ENCODE data around the gene FYN.

FYN gene

GRCh38 chr6:111746983-111747382, 126.3 kb downstream of the FYN start:
- H3K36me3 ChIP-seq (ENCODE audit: control insufficient read depth in 2 of 2, insufficient read depth in 1 of 2, low read length in 2 of 2): no peaks in the 10 kb centered on the region
- CTCF ChIA-PET: interaction anchor here (0.5 to 1.1 kb wide), 2 partner anchors 25 to 106 kb away, joined by 3 read pairs; no protein-coding TSS in a partner anchor
- TF ChIP-seq PRDM4 (tag by site-specific recombination; IDR thresholded peaks at IDR 0.05): no peak
- TF ChIP-seq ZNF777 (tag by site-specific recombination; IDR thresholded peaks at IDR 0.05; ENCODE audit: borderline replicate concordance): no peak
- TF ChIP-seq ZNF488 (tag by site-specific recombination; IDR thresholded peaks at IDR 0.05): no peak
- no peak for TF ChIP-seq ZNF548 (tag by site-specific recombination; IDR thresholded peaks at IDR 0.05)
- no peak for TF ChIP-seq ZNF211 (tag by site-specific recombination; IDR thresholded peaks at IDR 0.05; ENCODE audit: low read depth)
- TF ChIP-seq ZNF654 (tag by site-specific recombination; IDR thresholded peaks at IDR 0.05; ENCODE audit: low read depth): no peak
- TF ChIP-seq ZNF561 (tag by site-specific recombination; IDR thresholded peaks at IDR 0.05; ENCODE audit: borderline replicate concordance): no peak
- TF ChIP-seq ZNF785 (tag by site-specific recombination; IDR thresholded peaks at IDR 0.05): no peak
- no peak for TF ChIP-seq ZSCAN23 (tag by site-specific recombination; IDR thresholded peaks at IDR 0.05)
- no peak for TF ChIP-seq ZNF274 (IDR thresholded peaks at IDR 0.05; ENCODE audit: low read length)
- no peak for TF ChIP-seq ZNF274 (tag by site-specific recombination; IDR thresholded peaks at IDR 0.05; ENCODE audit: borderline replicate concordance)
- no peak for TF ChIP-seq ZBTB7A (tag by site-specific recombination; IDR thresholded peaks at IDR 0.05; ENCODE audit: low read depth)
- TF ChIP-seq BCL11A (tag by site-specific recombination; IDR thresholded peaks at IDR 0.05; ENCODE audit: low read depth): no peak
- TF ChIP-seq ZNF311 (tag by site-specific recombination; IDR thresholded peaks at IDR 0.05; ENCODE audit: borderline replicate concordance): no peak
- no peak for TF ChIP-seq OSR2 (tag by site-specific recombination; IDR thresholded peaks at IDR 0.05)
- H3K4me1 ChIP-seq (ENCODE audit: control insufficient read depth, insufficient read depth, low read length): no peaks in the 10 kb centered on the region
- H3K27ac ChIP-seq (ENCODE audit: extremely low read depth, low read depth, low read length): no peak overlapping the region
- no peak overlapping the region for H3K4me3 ChIP-seq (ENCODE audit: low read depth, low read length)
- POLR2A ChIA-PET: no interaction called here
- H3K9me3 ChIP-seq (ENCODE audit: control insufficient read depth, insufficient read depth, low read depth, low read length): no peaks in the 10 kb centered on the region

- CTCF ChIA-PET: interaction anchor here (0.6 kb wide), 1 partner anchor 283 kb away, joined by 3 read pairs; no protein-coding TSS in a partner anchor
- POLR2A ChIA-PET: no interaction called here
- H3K4me1 ChIP-seq (ENCODE audit: control insufficient read depth, insufficient read depth, low read length): no peaks in the 10 kb centered on the region
- H3K36me3 ChIP-seq (ENCODE audit: control insufficient read depth in 2 of 2, insufficient read depth in 1 of 2, low read length in 2 of 2): no peaks in the 10 kb centered on the region
- no peak for TF ChIP-seq ZNF324 (tag by site-specific recombination; IDR thresholded peaks at IDR 0.05)
- TF ChIP-seq ZNF214 (tag by site-specific recombination; IDR thresholded peaks at IDR 0.05; ENCODE audit: borderline replicate concordance): no peak
- TF ChIP-seq MEIS1 (CRISPR knock-in tag; IDR thresholded peaks at IDR 0.05; ENCODE audit: borderline replicate concordance): no peak
- no peak for TF ChIP-seq ZBTB21 (tag by site-specific recombination; IDR thresholded peaks at IDR 0.05)
- no peak for TF ChIP-seq ZBTB20 (tag by site-specific recombination; IDR thresholded peaks at IDR 0.05)
- TF ChIP-seq ZNF776 (tag by site-specific recombination; IDR thresholded peaks at IDR 0.05; ENCODE audit: borderline replicate concordance): no peak
- TF ChIP-seq ZNF311 (tag by site-specific recombination; IDR thresholded peaks at IDR 0.05; ENCODE audit: borderline replicate concordance): no peak
- no peak for TF ChIP-seq ZNF521 (tag by site-specific recombination; IDR thresholded peaks at IDR 0.05)
- no peak for TF ChIP-seq SP3 (tag by site-specific recombination; IDR thresholded peaks at IDR 0.05)
- no peak for TF ChIP-seq ZNF76 (tag by site-specific recombination; IDR thresholded peaks at IDR 0.05; ENCODE audit: borderline replicate concordance, low read depth)
- no peak for TF ChIP-seq ZNF777 (tag by site-specific recombination; IDR thresholded peaks at IDR 0.05; ENCODE audit: borderline replicate concordance)
- TF ChIP-seq ZNF292 (tag by site-specific recombination; IDR thresholded peaks at IDR 0.05; ENCODE audit: borderline replicate concordance, low read depth): no peak
- TF ChIP-seq ZBTB11 (tag by site-specific recombination; conservative IDR thresholded peaks at IDR 0.05; ENCODE audit: low read depth): no peak
- no peak overlapping the region for H3K4me3 ChIP-seq (ENCODE audit: low read depth, low read length)
- H3K27ac ChIP-seq (ENCODE audit: extremely low read depth, low read depth, low read length): no peak overlapping the region
- no peaks in the 10 kb centered on the region for H3K9me3 ChIP-seq (ENCODE audit: control insufficient read depth, insufficient read depth, low read depth, low read length)
Measured at GRCh38 chr6:111745636-111746035, 127.6 kb downstream of the FYN start.

Data from HEK293 (cell line).